Fibroblast of lung (primary cell): ENCODE data around the gene XRCC2.

Experiments used
- CTCF ChIP-seq, 2 donors: IDR thresholded peaks in 1 of 2; conservative IDR thresholded peaks in 1 of 2; 1 replicate in 1 of 2; 2 replicates in 1 of 2; pipeline ENCODE4 v1.5.1; 2011 to 2012; ENCODE audit warnings: low read length in 2 of 2, control low read depth in 1 of 2, inconsistent platforms in 1 of 2, low read depth in 1 of 2, mild to moderate bottlenecking in 1 of 2
- EZH2 ChIP-seq: IDR thresholded peaks from 2 replicates; pipeline ENCODE4 v1.5.1; 2012; ENCODE audit warnings: low read length, control low read depth, mild to moderate bottlenecking; ENCODE audit errors: missing control alignments

- TF ChIP-seq CTCF (conservative IDR thresholded peaks at IDR 0.05 in 1 of 2, IDR thresholded peaks at IDR 0.05 in 1 of 2; ENCODE audit: low read depth in 1 of 2, low read length in 2 of 2): no peak
- TF ChIP-seq EZH2: no peak
Observed at GRCh38 chr7:152663148-152663740, 12.7 kb downstream of the XRCC2 start.
